ENCODE data around the gene WASF2.

WASF2 gene

GRCh38 chr1:27357281-27358037 is 132.5 kb downstream of the WASF2 start:
- peak overlapping the region; percentile 28; the same call in 1 of the 2 replicates for H3K4me3 ChIP-seq (replicated peaks; ENCODE audit: insufficient read depth, low read length)

GRCh38 chr1:27356619-27357280 is 133.2 kb downstream of the WASF2 start:
- DNase-seq (ENCODE audit: low read depth in 1 of 2, low spot score in 1 of 2): no peak
- peaks cover 6% of the 10 kb centered on the region for H3K27me3 ChIP-seq (ENCODE audit: insufficient read depth, poor library complexity, severe bottlenecking)
- TF ChIP-seq GABPA (IDR thresholded peaks at IDR 0.05; ENCODE audit: low read depth): no peak
- TF ChIP-seq SPI1 (IDR thresholded peaks at IDR 0.05; ENCODE audit: borderline replicate concordance, low read depth): no peak
- TF ChIP-seq POLR2AphosphoS5 (IDR thresholded peaks at IDR 0.05; ENCODE audit: low read depth): no peak
- TF ChIP-seq REST (IDR thresholded peaks at IDR 0.05; ENCODE audit: insufficient replicate concordance, low read depth): no peak
- H3K27ac ChIP-seq (replicated peaks): peak overlapping the region; percentile 40
- no peak overlapping the region for H3K4me3 ChIP-seq (replicated peaks; ENCODE audit: insufficient read depth, low read length)

More at GRCh38 chr1:27357281-27358037, 132.5 kb downstream of the WASF2 start:
- peak; percentile 65 to 84 for DNase-seq (ENCODE audit: low read depth in 1 of 2, low spot score in 1 of 2)
- Histone ChIP-seq H3K27ac (replicated peaks) (peak overlapping the region; percentile 40), H3K27me3 (ENCODE audit: insufficient read depth, poor library complexity, severe bottlenecking) (peaks cover 6% of the 10 kb centered on the region)
- TF ChIP-seq GABPA (IDR thresholded peaks at IDR 0.05; ENCODE audit: low read depth): no peak
- no peak for TF ChIP-seq POLR2AphosphoS5 (IDR thresholded peaks at IDR 0.05; ENCODE audit: low read depth)
- no peak for TF ChIP-seq SPI1 (IDR thresholded peaks at IDR 0.05; ENCODE audit: borderline replicate concordance, low read depth)
- no peak for TF ChIP-seq REST (IDR thresholded peaks at IDR 0.05; ENCODE audit: insufficient replicate concordance, low read depth)
- TF ChIP-seq CTCF (IDR thresholded peaks at IDR 0.05; ENCODE audit: insufficient read depth, low read length): peak; percentile 91

- TF ChIP-seq CTCF (IDR thresholded peaks at IDR 0.05; ENCODE audit: insufficient read depth, low read length) (no peak), SPI1 (IDR thresholded peaks at IDR 0.05; ENCODE audit: borderline replicate concordance, low read depth) (no peak), REST (IDR thresholded peaks at IDR 0.05; ENCODE audit: insufficient replicate concordance, low read depth) (no peak), GABPA (IDR thresholded peaks at IDR 0.05; ENCODE audit: low read depth) (no peak), POLR2AphosphoS5 (IDR thresholded peaks at IDR 0.05; ENCODE audit: low read depth) (no peak)
- Histone ChIP-seq H3K4me3 (replicated peaks; ENCODE audit: insufficient read depth, low read length) (no peak overlapping the region), H3K27ac (replicated peaks) (no peak overlapping the region; the same call in 1 of the 2 replicates), H3K27me3 (ENCODE audit: insufficient read depth, poor library complexity, severe bottlenecking) (peaks cover 6% of the 10 kb centered on the region)
- peak in 1 of 2 experiments; percentile 53 for DNase-seq (ENCODE audit: low read depth in 1 of 2, low spot score in 1 of 2)
These were observed 133.7 kb downstream of the WASF2 start for GRCh38 chr1:27356277-27356618.
